H1 (cell line): Measurements from ENCODE around the gene TSTD2. TPM values are rescaled to one million over a fixed set of nuclear protein-coding genes. Genes with fewer than 3 reads are reported as not detected.

Experiments
- CTCF ChIA-PET: fragments of 300-600 bp; sonication (Branson Sonifier 250); formaldehyde crosslinking; loops from one replicate; lab custom pipeline; 2021; ENCODE audit not compliant: partially characterized antibody; lab: Charles Lee
- POLR2A ChIA-PET: fragments of 300-600 bp; sonication (Branson Sonifier 250); formaldehyde crosslinking; loops from one replicate; lab custom pipeline; 2021; ENCODE audit warnings: inconsistent platforms; ENCODE audit not compliant: partially characterized antibody; lab: Charles Lee
- DNase-seq, 2 experiments: peaks; one replicate each; pipeline versions ENCODE4 v3.0.0 to v3.0.0-alpha.2; 2010 to 2022; ENCODE audit warnings: low spot score in 2 of 2, low read depth in 1 of 2, mixed read lengths in 1 of 2
- FAIRE-seq: peaks from 2 replicates; lab custom pipeline; 2011; peaks lifted over from hg19 to GRCh38; lab: Jason Lieb, UNC
- H2AFZ ChIP-seq: 2 replicates; pipeline ENCODE4 v1.8.1; 2012; ENCODE audit warnings: low read length, inconsistent platforms
- H2AK5ac ChIP-seq: 2 replicates; pipeline ENCODE4 v1.6.1; 2013; ENCODE audit warnings: low read depth, low read length
- H2BK120ac ChIP-seq: replicated peaks from 2 replicates; pipeline ENCODE3; 2013; ENCODE audit warnings: low read depth, low read length, inconsistent platforms
- H2BK12ac ChIP-seq: 2 replicates; pipeline ENCODE4 v1.6.1; 2013; ENCODE audit warnings: low read depth, low read length
- H2BK15ac ChIP-seq: 2 replicates; pipeline ENCODE4 v1.6.1; 2013; ENCODE audit warnings: low read length
- H2BK20ac ChIP-seq: 2 replicates; pipeline ENCODE4 v1.6.1; 2013; ENCODE audit warnings: low read length
- H2BK5ac ChIP-seq: 2 replicates; pipeline ENCODE4 v1.6.1; 2013; ENCODE audit warnings: low read depth, low read length
- H3K14ac ChIP-seq: 2 replicates; pipeline ENCODE4 v1.6.1; 2013; ENCODE audit warnings: inconsistent platforms; ENCODE audit not compliant: insufficient read length
- H3K18ac ChIP-seq: 2 replicates; pipeline ENCODE4 v1.6.1; 2013; ENCODE audit warnings: low read length; ENCODE audit errors: extremely low read depth
- H3K23ac ChIP-seq: 2 replicates; pipeline ENCODE4 v1.6.1; 2013; ENCODE audit warnings: inconsistent platforms; ENCODE audit not compliant: insufficient read length
- H3K23me2 ChIP-seq: 2 replicates; pipeline ENCODE4 v1.6.1; 2013; ENCODE audit warnings: low read depth, low read length
- H3K27ac ChIP-seq: 2 replicates; pipeline ENCODE4 v1.6.1; 2011; ENCODE audit warnings: low read depth, low read length, inconsistent platforms
- H3K27me3 ChIP-seq, 4 experiments: replicated peaks in 1 of 4; 1 replicate in 1 of 4; 2 replicates in 3 of 4; pipeline versions ENCODE4 v1.6.1 to v1.8.1; 2011 to 2013; ENCODE audit warnings: low read length in 3 of 4, mild to moderate bottlenecking in 3 of 4, inconsistent platforms in 2 of 4, mixed read lengths in 2 of 4, moderate library complexity in 1 of 4; ENCODE audit not compliant: control insufficient read depth in 3 of 4, insufficient read depth in 3 of 4; ENCODE audit errors: extremely low read depth in 1 of 4
- H3K36me3 ChIP-seq, 4 experiments: 2 replicates each; pipeline versions ENCODE4 v1.6.1 to v1.8.1; 2011 to 2013; ENCODE audit warnings: mild to moderate bottlenecking in 4 of 4, low read length in 3 of 4, moderate library complexity in 2 of 4, control low read depth in 1 of 4, inconsistent platforms in 1 of 4; ENCODE audit not compliant: insufficient read depth in 4 of 4, control insufficient read depth in 2 of 4
- H3K4ac ChIP-seq: replicated peaks from 2 replicates; pipeline ENCODE3; 2013; ENCODE audit warnings: low read length, low read depth, mixed read lengths, inconsistent platforms; ENCODE audit not compliant: insufficient read length
- H3K4me1 ChIP-seq, 4 experiments: replicated peaks in 1 of 4; 1 replicate in 1 of 4; 2 replicates in 3 of 4; pipeline versions ENCODE4 v1.6.1 to v1.8.1; 2011 to 2013; ENCODE audit warnings: low read length in 3 of 4, inconsistent platforms in 2 of 4, mixed read lengths in 1 of 4; ENCODE audit not compliant: insufficient read depth in 4 of 4, control insufficient read depth in 3 of 4
- H3K4me2 ChIP-seq, 2 experiments: 2 replicates each; pipeline versions ENCODE4 v1.6.1 to v1.8.1; 2011 to 2013; ENCODE audit warnings: low read depth in 2 of 2, low read length in 2 of 2, control low read depth in 1 of 2, inconsistent platforms in 1 of 2, mild to moderate bottlenecking in 1 of 2; ENCODE audit not compliant: insufficient read depth in 1 of 2
- H3K4me3 ChIP-seq, 4 experiments: fragments of 200-600, 300-600 bp in 1 of 4; sonication (generic), shearing (Covaris generic), sonication (Bioruptor Twin) in 1 of 4; 2 replicates each; pipeline versions ENCODE4 v1.5.1 to v1.8.1; 2011 to 2016; ENCODE audit warnings: low read length in 4 of 4, low read depth in 3 of 4, control low read depth in 2 of 4, inconsistent platforms in 2 of 4, mild to moderate bottlenecking in 2 of 4, mixed read lengths in 1 of 4, moderate library complexity in 1 of 4; ENCODE audit not compliant: insufficient read depth in 2 of 4; ENCODE audit errors: extremely low read depth in 1 of 4
- H3K56ac ChIP-seq: replicated peaks from 2 replicates; pipeline ENCODE3; 2013; ENCODE audit warnings: low read depth, mild to moderate bottlenecking, mixed read lengths, low read length, inconsistent platforms; ENCODE audit not compliant: insufficient read length
- H3K79me1 ChIP-seq: 2 replicates; pipeline ENCODE4 v1.6.1; 2013; ENCODE audit warnings: low read depth, low read length, control low read depth
- H3K79me2 ChIP-seq, 2 experiments: 2 replicates each; pipeline versions ENCODE4 v1.6.1 to v1.8.1; 2012 to 2013; ENCODE audit warnings: low read length in 2 of 2, mild to moderate bottlenecking in 2 of 2, inconsistent platforms in 1 of 2; ENCODE audit not compliant: insufficient read depth in 2 of 2, control insufficient read depth in 1 of 2
- H3K9ac ChIP-seq, 4 experiments: replicated peaks in 1 of 4; 1 replicate in 1 of 4; 2 replicates in 3 of 4; pipeline versions ENCODE4 v1.6.1 to v1.8.1; 2011 to 2013; ENCODE audit warnings: low read depth in 3 of 4, low read length in 3 of 4, control low read depth in 2 of 4, mild to moderate bottlenecking in 2 of 4, moderate library complexity in 2 of 4, inconsistent platforms in 1 of 4; ENCODE audit errors: extremely low read depth in 1 of 4
- H3K9me3 ChIP-seq, 2 experiments: 2 replicates each; pipeline versions ENCODE4 v1.6.1 to v1.8.1; 2012 to 2013; ENCODE audit warnings: mild to moderate bottlenecking in 2 of 2, moderate library complexity in 2 of 2, control low read depth in 1 of 2, inconsistent platforms in 1 of 2, low read depth in 1 of 2, low read length in 1 of 2, mixed read lengths in 1 of 2; ENCODE audit not compliant: insufficient read depth in 2 of 2
- H4K20me1 ChIP-seq, 2 experiments: replicated peaks in 1 of 2; 2 replicates each; pipeline versions ENCODE3 to v1.8.1; 2011 to 2013; ENCODE audit warnings: inconsistent platforms in 2 of 2, low read length in 2 of 2, mild to moderate bottlenecking in 1 of 2; ENCODE audit not compliant: insufficient read depth in 2 of 2, control insufficient read depth in 1 of 2
- H4K5ac ChIP-seq: 2 replicates; pipeline ENCODE4 v1.6.1; 2013; ENCODE audit warnings: low read length, low read depth, mixed read lengths, inconsistent platforms; ENCODE audit not compliant: insufficient read length
- H4K8ac ChIP-seq: 2 replicates; pipeline ENCODE4 v1.8.0; 2013; ENCODE audit warnings: mild to moderate bottlenecking, moderate library complexity, low read length, inconsistent platforms; ENCODE audit not compliant: insufficient read depth; ENCODE audit errors: extremely low read depth
- H4K91ac ChIP-seq: replicated peaks from 2 replicates; pipeline ENCODE3; 2013; ENCODE audit warnings: low read length, mixed read lengths, inconsistent platforms; ENCODE audit not compliant: insufficient read length
- ATF3 ChIP-seq: IDR thresholded peaks from 2 replicates; pipeline ENCODE4 v1.6.1; 2011; ENCODE audit warnings: low read depth, mild to moderate bottlenecking, low read length; ENCODE audit not compliant: insufficient read depth
- CEBPB ChIP-seq: IDR thresholded peaks from 2 replicates; pipeline ENCODE4 v1.6.1; 2012; ENCODE audit warnings: low read depth, low read length
- CTBP2 ChIP-seq: IDR thresholded peaks from 2 replicates; pipeline ENCODE4 v1.7.0; 2011; ENCODE audit warnings: borderline replicate concordance, mild to moderate bottlenecking, moderate library complexity, mixed read lengths, low read length; ENCODE audit not compliant: insufficient read depth, insufficient read length
- EP300 ChIP-seq, 2 experiments: IDR thresholded peaks; 1 replicate in 1 of 2; 2 replicates in 1 of 2; pipeline ENCODE4 v1.6.1; 2011 to 2012; ENCODE audit warnings: low read depth in 2 of 2, low read length in 2 of 2, mild to moderate bottlenecking in 2 of 2, borderline replicate concordance in 1 of 2, inconsistent platforms in 1 of 2, moderate library complexity in 1 of 2
- GTF2F1 ChIP-seq: IDR thresholded peaks from 2 replicates; pipeline ENCODE4 v1.6.1; 2012; ENCODE audit warnings: low read depth, low read length, improper control_type of control experiment, borderline replicate concordance
- SIRT6 ChIP-seq: IDR thresholded peaks from one replicate; pipeline ENCODE4 v1.7.1; 2012; ENCODE audit warnings: low read length, inconsistent platforms
- SP1 ChIP-seq: IDR thresholded peaks from 2 replicates; pipeline ENCODE4 v1.6.1; 2011; ENCODE audit warnings: low read depth, low read length
- polyA plus RNA-seq, 7 experiments: library from polyadenylated mRNA; depleted of rRNA in 3 of 7; stranded (reverse) in 5 of 7; unstranded in 2 of 7; fragments of >200 nt in 5 of 7; fragments of 200-250 nt in 2 of 7; gene quantifications; 1 replicate in 5 of 7; 2 replicates in 1 of 7; 4 replicates in 1 of 7; pipeline versions ENCODE4 v1.2.1 to v1.2.3, GENCODE V29; 2011 to 2013; ENCODE audit warnings: missing spikeins in 2 of 7, mixed read lengths in 2 of 7
- total RNA-seq: library from RNA; stranded (reverse); fragmentation: NEBNext Ultra II Directional; extraction: Animal tissue kit (Norgen Biotek cat#: 25700); gene quantifications from 2 replicates; pipeline ENCODE4 v1.2.1, GENCODE V29; 2021
- TF ChIP-seq, protein P1 (sequence below): IDR thresholded peaks from 2 replicates; pipeline ENCODE4 v1.6.1; 2012; ENCODE audit warnings: inconsistent platforms
- TF ChIP-seq, protein P2 (sequence below): IDR thresholded peaks from 2 replicates; pipeline ENCODE4 v1.6.1; 2012; ENCODE audit warnings: low read length, inconsistent platforms

Gene TSTD2
- total and polyA plus RNA-seq, 2 of the 8 experiments (the other 6 are each of a cell fraction or from before 2014, with no cell fraction given), result 16.1 to 17.5 TPM

DNA sequence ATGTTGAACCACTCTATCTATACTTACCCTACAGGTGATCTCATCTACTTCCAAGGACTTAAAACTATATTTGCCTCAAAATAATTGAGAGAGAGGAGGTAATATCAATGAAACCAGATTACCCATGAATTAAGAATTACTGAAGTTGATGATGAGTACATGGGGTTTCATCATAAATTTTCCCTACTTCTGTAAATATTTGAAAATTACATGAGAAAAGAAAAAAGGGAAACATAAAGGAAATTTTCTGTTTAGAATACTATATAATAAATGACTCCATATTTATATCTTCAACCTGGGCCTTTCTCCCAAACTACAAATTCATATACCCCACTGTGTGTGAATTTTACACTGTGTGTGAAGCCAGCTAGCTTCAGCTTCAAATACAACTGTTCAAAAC, 2.6 kb downstream of the TSTD2 start:
- no peak overlapping the region for H3K4ac ChIP-seq
- ChIA-PET POLR2A (no interaction called here), CTCF (interaction anchor here (0.8 to 4.0 kb wide), 4 partner anchors 15 to 161 kb away, joined by 3 to 28 read pairs (median 10); no protein-coding TSS in a partner anchor)
- H3K56ac ChIP-seq, result no peak overlapping the region
- no peak overlapping the region for H4K91ac ChIP-seq
- DNase-seq (no peak), FAIRE-seq (no peak)
- H4K5ac ChIP-seq, result no peak overlapping the region
- no peak overlapping the region for H2BK120ac ChIP-seq
- H3K9me3 ChIP-seq, result no peaks in the 10 kb centered on the region
- H3K27ac ChIP-seq, result no peak overlapping the region
- H3K9ac ChIP-seq, result no peak overlapping the region
- H4K20me1 ChIP-seq, result peaks cover 4 to 7% of the 10 kb centered on the region in 2 experiments
- H3K4me2 ChIP-seq, result no peak overlapping the region
- no peaks in the 10 kb centered on the region for H3K27me3 ChIP-seq
- H4K8ac ChIP-seq, result no peak overlapping the region
- H3K14ac ChIP-seq, result no peak overlapping the region
- no peak overlapping the region for H2BK20ac ChIP-seq
- H3K23ac ChIP-seq, result no peak overlapping the region
- no peak overlapping the region for H2BK12ac ChIP-seq
- H3K4me1 ChIP-seq, result peaks cover 0 to 17% (median 4%) of the 10 kb centered on the region in 4 experiments; a peak in 6 of 7 replicates
- H3K4me3 ChIP-seq, result no peak overlapping the region
- H2BK5ac ChIP-seq, result no peak overlapping the region
- H3K79me1 ChIP-seq, result peaks cover 8% of the 10 kb centered on the region; the same call in 1 of the 2 replicates
- no peak overlapping the region for H2AK5ac ChIP-seq
- H3K79me2 ChIP-seq, result peaks cover 19 to 70% of the 10 kb centered on the region in 2 experiments
- peaks cover 0 to 9% (median 1%) of the 10 kb centered on the region in 4 experiments; a peak in 5 of 8 replicates for H3K36me3 ChIP-seq
- H3K18ac ChIP-seq, result no peak overlapping the region
- no peak overlapping the region for H2AFZ ChIP-seq
- peaks cover 5% of the 10 kb centered on the region for H3K23me2 ChIP-seq
- H2BK15ac ChIP-seq, result no peak overlapping the region
- TF ChIP-seq CEBPB (no peak), ATF3 (no peak), SP1 (no peak), SIRT6 (no peak), EP300 (IDR thresholded peaks at IDR 0.05; ENCODE audit: borderline replicate concordance in 1 of 2, low read depth in 2 of 2, low read length in 2 of 2) (no peak), GTF2F1 (no peak), CTBP2 (no peak)
- TF ChIP-seq, protein P1, sequence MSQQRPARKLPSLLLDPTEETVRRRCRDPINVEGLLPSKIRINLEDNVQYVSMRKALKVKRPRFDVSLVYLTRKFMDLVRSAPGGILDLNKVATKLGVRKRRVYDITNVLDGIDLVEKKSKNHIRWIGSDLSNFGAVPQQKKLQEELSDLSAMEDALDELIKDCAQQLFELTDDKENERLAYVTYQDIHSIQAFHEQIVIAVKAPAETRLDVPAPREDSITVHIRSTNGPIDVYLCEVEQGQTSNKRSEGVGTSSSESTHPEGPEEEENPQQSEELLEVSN, result no peak
- TF ChIP-seq, protein P2, sequence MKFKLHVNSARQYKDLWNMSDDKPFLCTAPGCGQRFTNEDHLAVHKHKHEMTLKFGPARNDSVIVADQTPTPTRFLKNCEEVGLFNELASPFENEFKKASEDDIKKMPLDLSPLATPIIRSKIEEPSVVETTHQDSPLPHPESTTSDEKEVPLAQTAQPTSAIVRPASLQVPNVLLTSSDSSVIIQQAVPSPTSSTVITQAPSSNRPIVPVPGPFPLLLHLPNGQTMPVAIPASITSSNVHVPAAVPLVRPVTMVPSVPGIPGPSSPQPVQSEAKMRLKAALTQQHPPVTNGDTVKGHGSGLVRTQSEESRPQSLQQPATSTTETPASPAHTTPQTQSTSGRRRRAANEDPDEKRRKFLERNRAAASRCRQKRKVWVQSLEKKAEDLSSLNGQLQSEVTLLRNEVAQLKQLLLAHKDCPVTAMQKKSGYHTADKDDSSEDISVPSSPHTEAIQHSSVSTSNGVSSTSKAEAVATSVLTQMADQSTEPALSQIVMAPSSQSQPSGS, result no peak
